Measurements from ENCODE around the gene NRXN3.
A peak's percentile ranks its signal among the peaks of the same experiment; 100 is the strongest.

The NRXN3 gene

DNA sequence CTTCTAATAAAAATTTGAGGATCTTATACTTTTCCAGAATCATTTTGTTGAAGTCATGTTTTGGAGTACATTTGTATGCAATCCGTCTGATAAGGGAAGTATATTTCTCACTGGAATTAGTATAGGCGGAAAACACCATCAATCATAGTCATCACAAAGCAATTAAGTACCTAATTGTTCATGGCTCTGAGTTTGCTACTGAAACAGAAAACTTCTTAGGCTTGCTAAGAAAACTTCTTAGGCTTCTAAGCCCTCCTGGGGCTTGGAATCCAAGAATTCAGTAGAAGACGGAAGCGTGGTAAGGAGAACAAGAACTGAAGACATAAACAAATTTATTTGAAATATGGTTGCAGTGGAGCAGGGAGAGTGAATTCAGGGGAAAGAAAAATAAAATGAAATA is 1404.9 kb downstream of the NRXN3 start:
- no peak for DNase-seq

DNA sequence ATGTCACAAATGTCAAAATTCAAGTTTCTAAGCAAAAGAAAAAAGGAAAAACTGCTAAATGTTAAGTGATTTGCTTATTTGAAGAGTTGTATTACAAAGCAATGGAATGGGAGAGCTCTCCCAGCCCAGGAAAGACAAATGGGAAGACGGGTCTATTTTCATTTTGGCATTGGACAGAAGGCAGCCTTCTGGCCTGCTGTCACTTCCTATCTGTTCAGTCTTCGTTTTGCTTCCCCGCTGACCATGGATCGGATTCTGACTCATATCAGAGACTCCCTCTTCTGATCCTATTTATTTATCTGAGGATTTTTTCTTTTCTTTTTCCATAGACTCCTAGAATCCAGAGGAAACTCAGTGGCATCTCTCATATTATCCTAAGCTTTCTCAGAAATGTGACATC is 1406.3 kb downstream of the NRXN3 start:
- no peak for DNase-seq

DNA sequence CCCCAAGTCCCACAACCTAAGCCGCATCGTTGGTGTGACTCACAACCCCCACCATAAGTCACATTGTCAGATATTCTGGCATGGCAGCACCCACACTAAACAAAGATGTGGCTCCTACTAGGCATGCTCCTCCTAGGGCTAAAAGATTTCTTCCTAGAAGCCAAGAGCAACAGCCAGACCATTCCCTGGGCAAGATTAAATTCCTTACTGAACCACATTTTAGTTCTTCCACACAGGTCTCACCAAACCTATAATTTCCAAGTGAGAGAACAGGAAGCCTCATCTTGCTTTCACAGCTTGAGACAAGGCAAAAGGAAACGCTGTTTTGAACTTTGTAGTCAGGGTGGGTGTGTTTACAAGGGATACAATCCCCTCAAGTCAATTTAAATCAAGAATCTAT is 1408.3 kb downstream of the NRXN3 start:
- DNase-seq: no peak

DNA sequence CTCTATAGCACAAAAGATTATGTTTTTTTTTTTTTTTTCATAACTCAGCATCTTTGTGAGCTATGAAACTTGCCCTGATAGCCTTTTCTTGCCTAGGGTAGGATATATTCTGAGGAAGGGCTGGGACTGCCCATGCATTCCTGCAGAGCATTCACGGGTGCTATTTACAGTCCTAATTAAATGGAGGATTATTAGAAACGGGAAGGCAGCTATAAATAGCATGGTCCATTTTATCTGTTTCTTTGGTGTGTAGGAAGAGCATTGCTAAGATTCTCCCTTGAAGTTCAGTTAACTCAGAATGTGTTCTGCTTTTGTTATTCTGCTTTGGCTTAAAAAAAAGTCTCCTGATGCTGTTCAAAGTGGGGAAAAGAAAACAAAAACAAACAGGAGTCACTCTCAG is 1410.2 kb downstream of the NRXN3 start:
- no peak for DNase-seq

DNA sequence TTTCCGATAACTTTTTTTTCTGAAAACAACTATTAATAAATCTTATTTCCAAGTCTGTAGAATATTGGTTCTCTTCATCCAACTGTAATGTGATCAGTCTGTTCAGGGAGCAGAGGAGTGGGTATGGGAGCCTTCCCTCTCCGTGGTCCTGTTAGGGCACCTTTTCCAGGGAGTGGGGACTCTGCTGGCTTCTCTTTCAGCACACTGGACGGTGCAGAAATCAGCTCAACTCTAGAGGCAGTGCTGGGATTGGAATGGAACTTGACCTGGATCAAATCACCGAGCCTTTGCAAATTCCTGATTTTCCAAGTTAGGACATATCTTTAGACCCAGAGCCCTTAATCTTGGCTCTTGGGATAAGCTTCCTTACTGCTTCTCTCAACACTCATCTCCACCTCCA is 1410.7 kb downstream of the NRXN3 start:
- DNase-seq: no peak

DNA sequence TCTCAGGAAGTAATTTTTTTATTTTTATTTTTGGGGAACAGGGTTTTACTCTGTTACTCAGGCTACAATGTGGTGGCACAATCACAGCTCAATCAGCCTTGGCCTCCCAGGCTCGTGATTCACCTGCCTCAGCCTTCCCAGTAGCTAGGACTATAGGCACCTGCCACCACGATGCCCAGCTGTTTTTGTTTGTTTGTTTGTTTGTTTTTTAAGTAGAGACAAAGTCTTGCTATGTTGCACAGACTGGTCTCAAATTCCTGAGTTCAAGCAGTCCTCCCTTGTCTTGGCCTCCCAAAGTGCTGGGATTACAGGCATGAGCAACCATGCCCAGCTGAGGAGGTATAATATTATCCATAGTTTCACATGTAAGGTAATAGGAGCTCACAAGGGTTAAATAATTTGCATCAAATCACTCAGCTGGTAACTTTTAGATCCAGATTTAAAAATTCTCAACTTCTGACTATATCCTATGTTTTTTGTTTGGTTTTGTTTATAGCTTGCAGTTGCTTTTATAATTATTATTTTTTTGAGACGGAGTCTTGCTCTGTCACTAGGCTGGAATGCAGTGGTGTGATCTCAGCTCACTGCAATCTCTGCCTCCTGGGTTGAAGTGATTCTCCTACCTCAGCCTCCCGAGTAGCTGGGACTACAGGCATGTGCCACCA is 1411.9 kb downstream of the NRXN3 start:
- DNase-seq: no peak

DNA sequence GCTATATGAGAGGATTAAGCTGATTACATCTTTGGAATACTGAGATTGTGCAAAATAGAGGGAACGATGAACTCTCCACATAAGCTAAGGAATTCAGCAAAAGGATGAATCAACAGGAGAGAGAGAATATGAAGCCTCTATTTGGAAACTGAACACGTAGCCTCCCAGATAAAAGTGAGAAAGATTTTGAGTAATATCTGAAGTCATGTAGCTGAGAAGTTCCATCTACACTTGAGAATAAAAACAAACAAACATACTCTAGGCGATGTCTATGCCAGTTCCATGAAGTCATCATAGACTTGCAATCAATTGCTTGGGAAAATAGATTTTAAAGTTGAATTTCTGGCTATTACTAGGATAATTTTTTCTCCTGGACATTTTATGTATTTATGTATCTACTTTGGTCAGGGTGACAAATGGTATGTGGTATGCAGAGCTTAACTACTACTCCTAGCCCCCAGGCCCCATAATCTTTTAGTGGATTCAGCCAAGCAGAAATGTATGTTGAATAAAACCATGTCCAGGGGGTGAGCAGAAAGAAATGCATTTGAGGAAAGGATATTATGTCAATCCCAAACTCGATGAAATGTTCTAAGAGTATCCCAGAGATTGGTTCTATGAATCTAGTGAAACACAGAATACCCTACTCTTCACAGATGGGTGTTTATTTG is 1413.7 kb downstream of the NRXN3 start:
- no peak for DNase-seq

DNA sequence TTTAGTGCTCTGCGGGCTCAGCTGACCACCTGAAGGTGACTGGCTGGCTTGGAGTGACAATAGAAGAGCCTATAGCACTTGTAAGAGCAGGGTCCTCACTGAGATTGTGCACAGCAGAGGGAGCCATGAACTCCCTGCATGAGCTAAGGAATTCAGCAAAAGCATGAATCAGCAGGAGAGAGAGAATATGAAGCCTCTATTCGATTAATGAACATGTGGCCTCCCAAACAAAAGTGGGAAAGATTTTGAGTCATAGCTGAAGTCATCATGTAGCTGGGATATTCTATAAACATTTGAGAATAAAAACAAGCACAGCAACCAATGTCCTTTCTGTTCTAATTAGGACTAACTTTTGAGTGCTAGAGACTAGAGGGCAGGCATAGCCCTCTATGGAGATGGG is 1414.5 kb downstream of the NRXN3 start:
- no peak for DNase-seq

DNA sequence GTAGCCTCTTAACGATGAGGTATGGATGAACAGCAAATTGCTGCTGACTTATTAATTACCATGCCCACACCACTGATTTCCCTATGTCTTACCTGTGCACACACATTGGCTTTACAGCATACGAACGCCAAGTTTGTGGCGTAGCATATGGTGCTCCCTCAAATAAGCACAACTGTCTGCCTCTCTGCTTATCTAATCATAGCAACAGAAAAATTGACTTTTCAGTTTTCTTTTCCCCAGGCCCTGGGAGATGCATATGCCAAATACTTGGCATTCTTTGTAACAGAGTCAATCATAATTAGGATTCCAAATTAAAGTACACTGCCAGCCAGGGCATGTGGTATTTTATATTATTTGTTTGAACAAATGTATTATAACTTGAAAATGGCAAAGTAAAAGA is 1415.7 kb downstream of the NRXN3 start:
- DNase-seq: no peak

DNA sequence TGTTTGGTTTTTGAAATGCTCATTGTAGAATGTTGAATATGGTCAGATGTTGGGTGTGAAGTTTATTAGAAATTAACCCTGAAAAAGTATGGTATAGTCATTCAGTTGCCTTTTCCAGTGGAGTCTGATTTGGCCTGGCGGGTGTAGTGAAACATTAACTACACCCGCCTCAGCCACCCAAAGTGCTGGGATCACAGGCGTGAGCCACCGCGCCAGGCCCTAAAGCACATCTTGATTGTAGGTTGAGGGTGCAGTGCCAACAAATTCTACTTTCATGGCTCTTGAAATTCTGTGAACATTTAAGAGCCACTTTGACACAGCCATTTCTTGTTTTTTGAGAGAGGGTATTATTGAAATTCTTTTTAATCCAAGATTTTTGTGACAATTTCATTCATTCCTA is 1416.2 kb downstream of the NRXN3 start:
- DNase-seq: no peak

DNA sequence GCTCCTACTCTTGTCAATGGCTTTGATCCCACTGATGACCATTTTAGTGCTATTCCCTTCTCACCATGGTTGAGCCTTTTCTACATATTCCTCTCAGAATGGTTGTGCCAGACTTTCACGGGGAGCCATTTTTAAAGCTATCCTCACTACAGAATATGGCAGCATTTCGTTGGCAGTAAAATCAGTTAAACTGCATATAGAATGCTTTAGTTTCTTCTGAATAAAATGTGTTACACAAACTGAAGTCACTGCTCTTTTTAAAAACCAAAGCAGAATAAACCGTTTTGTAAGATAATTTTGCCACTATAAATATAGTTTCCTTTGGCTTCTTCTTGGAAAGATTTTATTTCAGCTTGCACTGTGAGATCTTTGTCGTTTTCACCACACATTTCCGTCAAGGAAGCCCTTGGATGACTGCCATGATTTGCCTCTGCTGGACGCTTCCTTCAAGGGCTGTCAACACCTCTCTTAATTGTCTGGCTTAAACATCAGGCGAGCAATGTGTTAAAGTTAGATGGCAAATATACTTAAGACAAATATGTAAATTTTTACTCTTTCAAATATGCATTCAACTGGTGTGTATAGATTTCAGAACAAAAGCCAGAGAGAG is 1416.9 kb downstream of the NRXN3 start:
- DNase-seq: no peak

DNA sequence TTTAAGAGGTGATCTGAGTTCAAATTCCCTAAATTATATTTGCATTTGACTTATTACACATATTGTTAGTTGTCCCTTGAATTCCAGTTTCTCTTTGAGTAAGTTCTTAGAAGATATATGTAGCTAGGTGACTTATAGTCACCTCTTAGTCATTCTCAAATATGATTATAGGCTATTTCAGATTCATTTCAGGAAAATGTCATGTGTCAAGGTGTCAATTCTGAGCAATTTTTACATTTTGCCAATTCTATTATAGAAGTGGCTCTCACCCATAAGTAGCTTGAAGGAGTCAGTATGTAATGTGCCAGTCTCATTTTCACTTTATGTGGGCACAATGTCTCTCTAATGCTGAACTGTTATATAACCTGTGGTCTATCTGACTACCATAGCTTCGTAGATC is 1417.7 kb downstream of the NRXN3 start:
- DNase-seq: peak; percentile 53

DNA sequence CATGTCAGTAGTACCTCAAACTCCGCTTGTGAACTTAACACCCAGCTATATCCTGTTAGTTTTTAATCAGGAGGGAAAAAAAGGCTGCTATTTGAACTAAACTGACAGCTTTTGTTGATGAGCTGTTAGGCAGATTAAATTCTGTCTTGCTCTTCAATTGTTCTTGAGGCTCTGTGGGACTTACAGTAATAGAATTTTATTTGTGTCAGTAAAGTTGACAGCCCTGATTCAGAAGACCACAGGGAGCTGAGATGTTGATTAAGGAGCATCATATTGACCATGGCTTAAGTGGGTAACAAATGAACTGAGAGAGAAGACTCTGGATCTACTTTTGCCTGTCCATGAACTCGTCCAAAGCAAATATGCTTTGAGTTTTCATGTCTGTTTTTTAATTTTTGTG is 1418.2 kb downstream of the NRXN3 start:
- DNase-seq: no peak

DNA sequence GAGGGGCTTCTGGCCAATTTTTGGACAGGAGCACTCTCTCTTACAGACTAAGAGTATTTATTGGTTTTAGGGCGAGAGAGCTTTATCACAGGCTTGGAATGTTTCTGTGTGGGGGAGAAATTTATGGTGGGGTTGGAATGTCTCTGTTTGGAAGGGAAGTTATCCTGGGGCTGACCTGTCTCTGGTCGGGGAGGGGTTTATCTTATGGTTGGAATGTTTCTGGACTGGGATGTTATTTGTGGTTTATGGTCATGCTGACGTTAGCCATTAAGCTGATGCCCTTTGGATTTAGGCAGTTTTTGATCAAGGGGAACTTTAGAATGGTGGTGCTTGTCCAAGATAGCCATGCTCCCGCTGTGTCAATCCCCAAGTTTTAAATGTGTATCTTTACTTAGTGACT is 1426.4 kb downstream of the NRXN3 start:
- DNase-seq: no peak

DNA sequence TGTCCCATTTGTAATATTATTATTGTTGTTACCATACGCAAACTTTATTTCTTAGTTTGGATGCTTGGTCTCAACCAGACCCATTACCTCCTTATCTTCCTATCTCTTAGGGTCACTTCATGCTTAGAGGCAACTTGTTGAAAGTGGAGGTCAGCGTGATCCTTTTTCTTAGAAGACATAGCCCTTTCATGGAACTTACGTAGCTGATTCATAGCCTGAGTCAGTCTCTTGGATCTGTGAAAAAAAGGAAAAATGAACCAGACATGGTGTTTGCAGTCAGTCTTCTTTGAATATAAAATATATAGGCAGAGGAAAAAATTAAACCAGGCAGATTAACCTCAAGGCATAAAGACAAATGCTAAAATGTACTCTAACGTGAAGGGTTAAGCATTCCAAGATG is 1427.4 kb downstream of the NRXN3 start:
- no peak for DNase-seq

DNA sequence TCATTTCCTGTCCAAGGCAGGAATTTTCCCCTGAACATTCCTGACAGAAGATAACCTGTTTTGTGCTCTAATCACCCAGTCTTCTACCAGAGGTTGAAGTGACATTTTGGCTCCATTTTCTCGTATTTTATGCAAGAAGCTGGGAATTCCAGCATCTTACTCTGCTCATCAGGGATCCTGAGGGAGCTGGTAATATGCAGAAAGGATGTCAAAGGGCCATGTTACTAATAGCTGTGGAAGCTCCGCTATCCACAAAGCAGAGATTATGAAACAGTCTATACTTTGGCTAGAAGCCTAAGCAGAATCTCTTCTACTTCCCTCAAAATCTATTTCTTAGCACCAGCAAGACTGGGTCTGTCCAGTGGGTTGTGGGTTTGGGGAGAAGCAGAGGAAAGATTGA is 1428.2 kb downstream of the NRXN3 start:
- DNase-seq: no peak

DNA sequence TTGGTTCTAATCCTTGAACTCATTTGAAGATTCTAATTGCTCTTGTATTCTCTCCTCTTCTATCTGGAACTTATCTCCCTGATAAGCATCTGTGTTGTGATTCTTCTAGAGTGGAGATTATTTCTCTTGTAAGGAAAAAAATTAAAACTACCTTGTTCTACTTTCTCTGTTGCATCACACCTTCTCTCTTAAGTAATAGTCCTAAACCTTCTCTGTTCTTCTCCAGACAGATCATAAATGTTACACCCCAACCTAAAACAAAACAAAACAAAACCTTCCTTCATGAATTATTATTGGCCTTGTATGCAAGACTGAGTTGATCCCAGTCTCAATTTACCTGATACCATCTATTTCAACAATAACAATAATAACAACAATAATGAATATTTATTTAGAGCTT is 1429.1 kb downstream of the NRXN3 start:
- DNase-seq: no peak

DNA sequence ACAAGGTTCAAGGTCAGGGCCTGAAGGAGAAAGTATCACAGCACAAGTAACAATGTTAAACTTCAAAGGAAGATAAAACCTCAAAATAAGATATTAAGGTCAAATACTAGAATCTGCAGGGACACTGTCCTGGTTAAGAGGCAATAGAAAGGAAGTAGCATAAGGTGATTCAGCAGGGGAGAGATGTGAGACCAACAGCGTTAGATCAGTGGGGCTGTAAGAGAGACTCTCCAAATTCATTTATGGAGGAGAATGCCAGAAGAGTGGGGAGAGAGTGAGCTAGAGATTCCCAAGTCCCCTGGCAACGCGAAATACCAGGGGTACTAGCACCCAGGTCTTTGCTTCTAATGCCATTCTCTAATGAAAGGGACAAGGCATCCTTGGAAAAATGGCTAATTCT is 1430.2 kb downstream of the NRXN3 start:
- DNase-seq: no peak

DNA sequence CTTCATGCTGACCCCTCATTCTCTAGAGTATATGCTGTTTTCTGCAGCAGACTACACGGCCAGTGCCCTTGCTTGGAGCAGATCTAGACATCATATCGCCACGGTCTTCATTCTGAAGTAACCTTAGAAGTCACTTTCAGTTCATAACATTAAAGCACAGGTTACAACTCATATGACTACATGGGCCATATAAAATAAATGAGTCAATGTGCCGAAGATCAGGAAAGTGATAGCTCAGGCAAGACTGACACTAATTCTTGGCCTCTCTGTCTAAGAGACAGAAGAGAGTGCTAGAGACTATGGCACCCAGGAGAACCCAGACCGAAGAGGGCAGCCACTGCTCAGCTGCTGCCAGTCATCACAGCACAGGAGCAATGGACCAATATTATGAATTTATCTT is 1431.4 kb downstream of the NRXN3 start:
- no peak for DNase-seq

DNA sequence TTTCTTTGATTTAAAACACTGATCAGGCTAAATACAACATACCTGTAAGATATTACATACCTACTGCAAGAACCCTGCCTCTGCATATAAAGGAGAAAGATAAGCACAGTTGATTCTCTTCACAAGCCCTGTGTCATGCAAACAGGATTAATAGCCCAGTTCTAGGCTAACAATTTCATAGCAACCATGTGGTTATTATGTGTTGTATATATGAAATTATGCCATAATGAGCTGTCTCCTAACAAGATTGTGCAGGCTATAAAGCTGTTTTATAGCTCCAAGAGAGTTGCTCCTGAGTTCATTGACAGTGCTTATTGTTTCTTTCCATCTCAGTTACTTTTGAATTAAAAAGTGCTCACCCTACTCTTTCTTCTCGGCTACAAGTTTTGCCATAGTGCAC is 1431.9 kb downstream of the NRXN3 start:
- no peak for DNase-seq

DNA sequence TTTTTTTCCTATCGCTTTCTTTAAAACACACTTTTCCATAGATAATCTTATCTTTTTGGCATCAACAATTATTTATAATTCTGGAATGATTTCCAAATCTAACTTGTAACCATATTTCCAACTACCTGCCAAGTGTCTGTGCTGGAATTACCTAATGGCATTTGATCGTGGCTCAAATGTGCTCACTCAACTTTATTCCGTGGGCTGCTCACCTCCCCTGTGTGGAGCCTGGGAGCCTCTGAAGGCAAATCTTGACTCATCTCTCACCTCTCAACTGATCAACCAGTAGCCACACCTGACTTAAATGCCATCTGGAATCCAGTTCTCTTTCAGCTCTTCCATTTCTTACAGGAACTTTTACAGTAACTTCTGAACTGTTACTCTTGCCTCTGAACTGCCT is 1432.6 kb downstream of the NRXN3 start:
- no peak for DNase-seq

DNA sequence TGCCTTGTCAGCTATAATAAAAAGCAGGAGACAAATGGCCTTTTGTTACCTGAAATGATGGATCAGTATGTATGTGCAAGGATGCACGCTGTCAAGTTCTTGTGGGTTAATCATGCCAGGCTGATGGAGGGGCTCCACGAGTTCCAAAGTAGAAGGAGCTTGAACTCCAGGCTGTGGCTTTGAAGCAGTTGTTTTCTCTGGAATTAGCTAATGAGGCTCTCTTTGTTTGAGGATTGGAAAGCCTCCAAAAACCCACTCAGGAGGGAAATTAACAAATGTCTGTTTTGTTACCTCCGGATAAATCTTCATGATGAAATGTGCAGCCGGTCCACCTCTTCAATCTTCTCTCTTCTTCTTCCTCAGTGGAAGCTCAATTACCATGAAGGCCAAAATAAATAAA is 1435.7 kb downstream of the NRXN3 start:
- DNase-seq: no peak

DNA sequence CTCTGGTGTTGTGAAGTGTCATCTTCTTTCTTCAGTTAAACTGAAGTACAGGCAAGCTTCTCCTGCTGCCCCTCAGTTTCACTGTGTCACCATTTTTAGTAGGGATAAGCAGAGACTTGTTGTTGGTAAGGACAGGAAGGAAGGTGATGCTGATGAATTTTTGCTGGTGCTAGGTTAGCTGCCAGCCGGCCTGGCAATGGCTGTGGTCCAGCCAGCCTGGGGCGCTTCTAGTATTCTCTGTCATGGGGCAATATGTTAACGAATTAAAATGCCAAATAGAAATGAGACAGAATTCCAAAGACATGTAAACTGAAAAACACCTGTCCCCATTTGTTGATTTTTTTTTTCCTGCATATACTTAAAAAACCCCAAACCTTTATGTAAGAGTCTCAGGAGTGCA is 1438.3 kb downstream of the NRXN3 start:
- DNase-seq: no peak

DNA sequence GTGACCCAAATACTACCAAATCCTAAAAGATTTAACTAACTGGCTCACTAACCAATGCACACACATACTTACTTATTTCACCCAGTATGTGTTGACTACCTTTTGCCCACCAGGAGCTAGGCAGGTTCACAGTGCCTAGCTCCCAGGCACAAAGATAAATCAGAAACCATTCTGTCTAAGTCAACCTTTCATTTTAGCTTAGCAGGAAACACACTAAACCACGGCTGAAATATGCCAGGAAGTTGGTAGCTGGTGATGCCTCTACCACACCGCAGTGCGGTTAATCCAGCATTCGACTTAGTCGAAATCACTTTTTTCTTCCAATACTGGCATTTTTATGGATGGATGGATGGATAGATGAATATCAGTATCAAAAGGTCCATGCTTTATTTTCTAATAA is 1443.5 kb downstream of the NRXN3 start:
- DNase-seq: no peak

DNA sequence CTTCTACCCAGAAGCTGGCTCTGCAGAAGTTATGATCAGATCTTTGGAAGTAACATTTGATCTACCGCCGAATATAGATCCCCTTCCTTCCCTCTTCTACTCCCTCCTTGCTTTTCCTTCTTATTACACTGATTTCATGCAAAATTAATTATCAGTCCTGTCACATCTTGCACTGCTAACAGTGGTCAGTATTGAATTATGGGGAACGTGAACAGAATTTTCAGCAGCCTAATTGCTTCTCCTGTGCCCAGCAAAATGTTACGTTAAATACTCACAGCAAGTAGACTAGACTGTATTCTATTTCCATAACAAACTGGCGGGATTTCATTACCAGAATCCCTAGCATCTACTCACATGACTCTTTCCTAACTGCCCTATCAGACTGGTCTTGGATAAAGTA is 1444.3 kb downstream of the NRXN3 start:
- no peak for DNase-seq
